Fibroblast of the aortic adventitia (primary cell): ENCODE data around the gene AUTS2. TPM values are rescaled to one million over a fixed set of nuclear protein-coding genes. Genes with fewer than 3 reads are reported as not detected.

Source experiments
- DNase-seq: peaks from one replicate; pipeline ENCODE4 v3.0.0-alpha.2; 2010; ENCODE audit warnings: low read depth
- H3K4me3 ChIP-seq: 2 replicates; pipeline ENCODE4 v1.5.1; 2011; ENCODE audit warnings: low read depth, mild to moderate bottlenecking, control low read depth, low read length, moderate library complexity
- CTCF ChIP-seq: IDR thresholded peaks from 2 replicates; pipeline ENCODE4 v1.5.1; 2011; ENCODE audit warnings: mild to moderate bottlenecking, low read length, control low read depth, inconsistent platforms; ENCODE audit not compliant: insufficient read depth
- total RNA-seq: library from RNA; depleted of rRNA; stranded (reverse); fragments of >200 nt; gene quantifications from 2 replicates; pipeline ENCODE4 v1.2.3, GENCODE V29; 2012; ENCODE audit warnings: low replicate concordance

The AUTS2 gene
- total RNA-seq, 1 donor, result 10.7 TPM

- DNase-seq, result no peak
- TF ChIP-seq CTCF, result no peak
Observed at GRCh38 chr7:69885431-69885830, 287.2 kb downstream of the AUTS2 start.

GRCh38 chr7:69889338-69889975, 291.2 kb downstream of the AUTS2 start:
- no peak for TF ChIP-seq CTCF
- no peak for DNase-seq
- no peak overlapping the region for H3K4me3 ChIP-seq

More at GRCh38 chr7:69885431-69885830, 287.2 kb downstream of the AUTS2 start:
- no peak overlapping the region for H3K4me3 ChIP-seq

GRCh38 chr7:69889976-69890351, 291.7 kb downstream of the AUTS2 start:
- H3K4me3 ChIP-seq, result no peak overlapping the region
- peak; percentile 5 for DNase-seq
- TF ChIP-seq CTCF, result no peak

- TF ChIP-seq CTCF, result no peak
- no peak overlapping the region for H3K4me3 ChIP-seq
- no peak for DNase-seq
Observed at GRCh38 chr7:69892790-69893189, 294.5 kb downstream of the AUTS2 start.

- peak; percentile 26 for DNase-seq
- no peak overlapping the region for H3K4me3 ChIP-seq
- peak; percentile 34 for TF ChIP-seq CTCF
Observed at GRCh38 chr7:69893906-69894305, 295.6 kb downstream of the AUTS2 start.

- H3K4me3 ChIP-seq, result no peak overlapping the region
- no peak for DNase-seq
- TF ChIP-seq CTCF, result no peak
Observed at GRCh38 chr7:69895446-69895845, 297.2 kb downstream of the AUTS2 start.

GRCh38 chr7:69896121-69896520, 297.8 kb downstream of the AUTS2 start:
- no peak for TF ChIP-seq CTCF
- H3K4me3 ChIP-seq, result no peak overlapping the region
- DNase-seq, result no peak
